Measurements from ENCODE around the gene PCNX2. TPM values are rescaled to one million over a fixed set of nuclear protein-coding genes. Genes with fewer than 3 reads are reported as not detected.

The PCNX2 gene
- total RNA-seq, 1 experiment from 2014 or later, result 12.2 TPM

DNA sequence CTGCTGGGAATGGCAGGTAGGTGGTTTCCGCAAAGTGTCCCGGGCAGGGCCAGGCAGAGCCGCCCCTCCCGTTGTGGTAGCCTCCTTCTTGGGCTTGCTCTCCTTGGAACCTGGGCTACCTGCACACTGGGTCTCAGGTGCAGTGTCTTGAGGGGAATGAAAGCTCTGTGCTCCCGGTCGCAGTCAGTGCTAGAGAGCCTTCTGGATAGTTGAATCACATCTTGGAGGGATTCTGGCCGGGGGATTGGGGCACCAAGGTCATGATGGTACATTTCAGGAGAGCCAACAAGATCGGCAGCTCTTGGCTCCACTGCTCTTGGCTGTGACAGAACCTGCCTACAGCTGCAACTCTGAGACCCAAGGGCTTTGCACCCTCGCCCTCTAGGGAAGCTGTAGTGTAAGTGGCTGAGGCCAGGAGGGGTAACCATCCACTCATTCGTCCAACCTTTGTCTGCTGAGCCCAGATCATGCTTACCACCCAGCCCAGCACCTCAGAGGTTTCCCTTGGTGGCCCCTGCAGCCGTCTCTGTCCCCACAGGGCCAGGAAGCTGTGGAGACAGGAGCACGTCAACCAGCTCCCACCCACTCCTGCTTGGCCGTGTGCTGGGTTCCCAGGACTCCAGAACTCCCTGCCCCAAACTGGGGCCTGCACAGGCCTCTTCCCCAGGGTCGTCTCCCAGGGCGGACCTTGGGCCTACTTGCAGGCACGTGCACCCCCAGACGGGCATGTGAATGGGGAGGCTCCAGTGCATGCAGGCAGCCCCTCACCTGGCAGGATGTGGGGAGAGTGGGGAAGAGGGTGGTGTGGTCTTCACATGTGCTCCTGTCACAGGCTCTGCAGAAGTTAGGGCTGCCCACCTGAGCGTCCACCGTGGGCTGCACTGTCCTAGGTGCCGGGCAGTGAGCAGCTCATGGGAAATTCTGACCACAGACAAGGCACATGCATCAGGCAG is 305.1 kb downstream of the PCNX2 start:
- in situ Hi-C loops (cut with HindIII; ENCODE audit: low pct_unique_long_range_greater_than_20kb, low sequenced_read_pairs), result no loop called here
- DNase-seq (ENCODE audit: low read depth), result no peak

DNA sequence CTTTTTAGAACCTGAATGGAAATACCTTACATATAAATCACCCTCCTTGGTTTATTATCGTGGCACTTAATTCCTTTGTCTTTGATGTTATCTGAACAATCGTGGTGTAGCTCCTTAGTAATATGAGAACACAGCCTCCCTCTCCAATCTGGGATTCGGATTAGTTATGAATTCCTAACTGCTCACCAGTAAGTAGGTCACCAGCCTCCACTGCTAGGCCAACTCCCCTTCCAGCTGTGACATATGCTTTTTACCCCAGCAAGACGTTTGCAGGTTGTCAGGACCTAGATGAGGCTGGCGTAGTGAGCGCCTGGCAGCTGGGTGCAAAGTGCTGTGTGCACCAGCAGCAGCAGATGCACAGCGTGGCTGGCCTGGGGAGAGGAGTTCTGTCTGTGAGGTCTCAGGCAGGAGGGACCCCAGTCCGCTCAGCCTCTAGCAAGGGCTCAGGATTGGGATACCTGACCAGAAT is 306.9 kb downstream of the PCNX2 start:
- peak; percentile 27 for DNase-seq (ENCODE audit: low read depth)
- in situ Hi-C loops (cut with HindIII; ENCODE audit: low pct_unique_long_range_greater_than_20kb, low sequenced_read_pairs), result no loop called here

DNA sequence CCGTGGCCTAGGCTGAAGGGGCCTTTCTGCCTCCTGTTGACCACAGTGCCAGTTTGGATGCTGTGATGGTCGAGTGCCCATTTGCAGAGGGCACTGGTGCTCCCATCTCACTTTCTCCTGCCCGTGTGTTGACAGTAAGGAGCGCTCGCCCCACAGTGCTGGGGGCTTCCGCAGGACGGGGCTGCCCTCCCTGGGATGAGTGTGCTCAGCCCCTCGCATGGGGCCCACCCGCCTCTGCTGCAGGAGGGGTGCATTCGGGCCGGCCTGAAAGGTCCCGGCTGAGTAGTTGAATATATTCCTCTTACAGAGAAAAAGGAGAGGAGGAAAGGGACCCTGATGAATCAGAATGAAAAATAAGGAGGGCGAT is 307.8 kb downstream of the PCNX2 start:
- DNase-seq (ENCODE audit: low read depth), result no peak
- in situ Hi-C loops (cut with HindIII; ENCODE audit: low pct_unique_long_range_greater_than_20kb, low sequenced_read_pairs), result no loop called here

DNA sequence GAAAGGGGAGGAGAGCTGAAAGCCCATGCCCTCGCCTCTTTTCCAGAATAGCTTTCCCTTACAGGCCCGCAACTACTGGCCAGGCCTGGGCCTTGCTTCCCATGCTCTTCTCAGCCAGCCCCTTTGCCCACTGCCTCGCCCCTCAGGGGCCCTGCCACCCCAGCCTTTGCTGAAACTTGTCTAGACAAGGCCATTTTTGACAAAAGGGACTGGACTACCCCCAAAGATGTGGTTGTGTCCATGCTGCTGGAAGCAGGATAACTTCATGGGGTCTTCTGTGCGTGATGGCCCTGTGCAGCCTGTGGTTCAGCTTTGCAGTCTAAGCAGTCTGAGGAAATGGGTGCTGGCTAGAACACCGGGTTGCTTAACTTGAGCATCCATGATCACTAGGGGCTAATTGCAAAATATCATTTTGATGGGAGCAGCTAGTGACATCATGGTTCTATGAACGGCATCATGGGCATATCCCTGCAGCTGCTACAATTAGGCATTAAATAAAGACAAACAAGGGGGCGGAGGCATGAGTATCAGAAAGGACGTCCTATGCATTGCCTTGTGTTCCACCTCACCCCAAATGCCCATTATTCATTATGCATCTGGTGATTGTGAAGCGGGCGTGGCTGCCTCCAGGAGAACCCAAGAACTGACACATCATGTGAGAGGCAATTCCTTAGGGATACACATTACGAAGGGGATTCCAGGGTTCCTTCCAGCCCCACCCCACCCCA is 308.3 kb downstream of the PCNX2 start:
- in situ Hi-C loops (cut with HindIII; ENCODE audit: low pct_unique_long_range_greater_than_20kb, low sequenced_read_pairs), result no loop called here
- no peak for DNase-seq (ENCODE audit: low read depth)

DNA sequence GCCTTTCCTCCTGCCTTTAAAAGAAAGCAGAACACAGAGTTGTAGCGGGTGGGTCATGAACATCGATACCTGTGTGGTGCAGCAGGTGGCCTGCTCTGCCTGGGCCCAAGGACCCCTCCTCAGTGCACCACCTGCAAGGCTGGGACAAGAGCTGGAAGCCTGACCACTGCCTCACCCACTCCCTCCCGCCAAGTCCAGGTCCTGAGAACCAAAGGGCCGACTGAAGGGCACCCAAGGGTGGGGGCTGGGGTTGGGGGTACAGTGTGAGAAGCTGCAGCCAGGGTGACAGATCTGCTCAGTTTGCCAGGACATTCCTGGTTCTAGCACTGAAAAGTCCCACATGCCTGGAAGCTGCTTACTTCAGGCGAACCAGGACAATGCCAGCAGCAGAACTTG is 309.0 kb downstream of the PCNX2 start:
- no peak for DNase-seq (ENCODE audit: low read depth)
- in situ Hi-C loops (cut with HindIII; ENCODE audit: low pct_unique_long_range_greater_than_20kb, low sequenced_read_pairs), result no loop called here

DNA sequence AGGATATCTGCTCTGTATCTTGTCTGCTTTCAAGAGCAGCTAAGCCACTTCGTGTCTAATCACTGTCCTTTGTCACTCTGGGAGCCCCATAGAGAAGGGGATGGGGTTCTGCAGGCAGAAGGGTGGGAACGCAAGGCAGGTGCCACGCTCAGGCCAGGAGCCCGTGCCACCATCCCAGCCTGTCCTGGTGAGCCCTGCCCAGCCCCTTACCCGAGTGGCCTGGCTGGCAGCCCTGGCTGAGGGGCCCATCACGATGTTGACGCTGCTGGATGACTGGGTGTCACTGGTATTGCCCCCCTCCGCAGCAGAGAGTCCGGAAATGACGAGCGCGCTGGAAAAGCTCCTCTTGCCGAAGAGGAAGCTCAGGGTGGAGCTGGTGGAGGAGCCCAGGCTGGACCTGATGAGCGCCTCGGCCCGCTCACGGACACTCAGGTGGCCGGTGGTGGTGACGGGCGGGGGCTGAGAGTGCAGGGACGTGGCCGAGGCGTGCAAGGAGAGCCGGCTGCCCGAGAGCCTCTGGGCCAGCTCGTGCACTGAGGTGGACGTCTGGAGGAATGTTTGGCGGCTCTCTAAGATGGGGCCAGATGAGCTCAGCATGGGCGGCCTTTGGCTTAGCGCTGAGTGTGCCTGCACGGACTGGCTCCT is 309.5 kb downstream of the PCNX2 start:
- in situ Hi-C loops (cut with HindIII; ENCODE audit: low pct_unique_long_range_greater_than_20kb, low sequenced_read_pairs), result no loop called here

DNA sequence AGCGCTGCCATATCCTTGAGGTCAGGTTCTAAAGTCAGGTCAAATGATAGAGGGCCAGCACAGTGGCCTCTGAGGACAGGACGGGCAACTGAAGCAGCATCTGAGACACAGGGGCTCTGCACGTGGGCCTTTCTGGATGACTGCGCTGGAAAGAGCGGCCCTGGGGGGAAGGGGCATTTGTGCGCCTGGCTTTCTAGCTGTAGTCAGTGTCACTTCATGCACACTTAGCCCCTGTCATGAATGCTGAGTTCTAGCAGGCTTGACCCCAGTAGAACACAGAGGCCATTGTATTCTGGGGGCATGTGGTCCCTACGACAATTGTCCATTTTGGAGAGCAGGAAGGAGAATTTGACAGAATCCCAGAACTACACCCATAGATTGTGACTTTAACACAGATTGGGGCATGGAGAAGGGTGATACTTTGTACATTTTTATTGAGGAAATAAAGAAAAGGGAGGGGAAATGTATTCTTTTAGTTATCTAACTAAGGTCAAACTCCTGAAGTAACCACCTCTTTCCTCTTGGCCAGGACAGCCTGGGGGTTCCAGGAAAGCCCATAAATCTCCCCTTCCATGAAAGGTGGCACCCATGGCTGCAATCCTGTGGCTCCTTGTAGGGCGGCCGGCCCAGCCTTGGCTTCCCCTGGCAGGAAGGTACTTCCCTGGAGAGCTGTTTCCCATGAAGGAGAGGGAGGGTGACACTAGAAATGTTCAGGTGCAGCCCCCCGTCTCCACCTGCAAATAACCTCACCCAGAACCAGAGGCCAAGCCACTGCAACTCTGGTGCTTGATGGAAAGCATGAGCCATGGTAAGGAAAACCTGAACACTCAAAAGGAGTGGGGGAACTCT is 310.7 kb downstream of the PCNX2 start:
- DNase-seq (ENCODE audit: low read depth), result no peak
- in situ Hi-C loops (cut with HindIII; ENCODE audit: low pct_unique_long_range_greater_than_20kb, low sequenced_read_pairs), result no loop called here

More for the DNA sequence above, 309.5 kb downstream of the PCNX2 start:
- DNase-seq (ENCODE audit: low read depth), result no peak

DNA sequence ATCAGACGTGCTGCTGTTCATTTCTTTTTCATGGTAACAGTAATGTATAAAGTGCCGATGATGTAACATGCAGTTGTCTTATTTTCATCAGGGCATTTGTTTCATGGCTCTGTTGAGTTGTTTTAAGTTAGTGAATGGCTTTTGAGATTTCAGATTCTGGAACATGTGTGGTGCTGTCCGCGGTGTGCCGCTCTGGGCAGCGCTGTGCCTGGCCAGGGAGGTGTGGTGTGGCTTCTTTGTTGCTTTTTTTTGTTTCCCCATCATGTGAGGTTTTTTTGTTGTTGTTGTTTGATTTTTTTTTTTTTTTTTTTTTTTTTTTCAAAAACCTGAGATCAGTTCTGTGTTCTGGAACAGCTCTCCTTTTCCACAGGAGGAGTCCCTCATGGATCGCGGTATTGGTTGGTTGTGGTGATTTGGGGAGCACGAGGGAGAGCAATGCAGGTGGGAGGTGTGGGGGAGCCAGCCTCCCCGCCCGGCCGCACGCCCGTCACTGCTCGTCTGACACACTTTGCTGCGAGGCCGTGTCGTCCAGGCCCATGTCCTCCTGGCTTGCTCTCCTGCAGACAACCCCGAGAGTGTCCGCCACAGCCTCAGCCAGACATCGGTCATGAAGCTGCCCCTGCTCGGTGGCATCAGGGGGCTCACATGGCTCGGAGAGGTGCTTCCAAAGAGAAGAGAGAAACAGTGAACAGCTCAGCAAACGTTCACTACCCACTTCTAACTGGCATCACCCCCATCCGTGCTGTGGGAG is 311.5 kb downstream of the PCNX2 start:
- DNase-seq (ENCODE audit: low read depth), result no peak
- in situ Hi-C loops (cut with HindIII; ENCODE audit: low pct_unique_long_range_greater_than_20kb, low sequenced_read_pairs), result no loop called here

DNA sequence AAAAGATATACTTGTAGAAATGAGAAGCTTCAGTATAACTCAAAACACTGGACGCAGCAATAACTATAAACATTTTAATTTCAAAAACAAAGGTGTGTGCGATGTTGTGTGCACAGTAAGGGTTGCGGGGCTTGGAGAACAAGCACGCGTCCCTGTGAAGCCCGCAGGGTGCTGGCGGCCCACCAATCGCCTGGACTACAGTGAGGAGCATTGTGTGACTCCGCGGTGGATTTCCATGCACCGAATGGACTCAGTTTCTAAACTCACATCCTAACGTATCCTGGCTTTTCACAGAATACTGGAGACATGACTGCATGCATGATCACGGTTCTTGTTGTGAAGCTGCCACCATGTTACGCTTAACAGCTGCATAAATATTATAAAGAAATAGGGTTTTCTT is 312.1 kb downstream of the PCNX2 start:
- no peak for DNase-seq (ENCODE audit: low read depth)
- in situ Hi-C loops (cut with HindIII; ENCODE audit: low pct_unique_long_range_greater_than_20kb, low sequenced_read_pairs), result no loop called here

DNA sequence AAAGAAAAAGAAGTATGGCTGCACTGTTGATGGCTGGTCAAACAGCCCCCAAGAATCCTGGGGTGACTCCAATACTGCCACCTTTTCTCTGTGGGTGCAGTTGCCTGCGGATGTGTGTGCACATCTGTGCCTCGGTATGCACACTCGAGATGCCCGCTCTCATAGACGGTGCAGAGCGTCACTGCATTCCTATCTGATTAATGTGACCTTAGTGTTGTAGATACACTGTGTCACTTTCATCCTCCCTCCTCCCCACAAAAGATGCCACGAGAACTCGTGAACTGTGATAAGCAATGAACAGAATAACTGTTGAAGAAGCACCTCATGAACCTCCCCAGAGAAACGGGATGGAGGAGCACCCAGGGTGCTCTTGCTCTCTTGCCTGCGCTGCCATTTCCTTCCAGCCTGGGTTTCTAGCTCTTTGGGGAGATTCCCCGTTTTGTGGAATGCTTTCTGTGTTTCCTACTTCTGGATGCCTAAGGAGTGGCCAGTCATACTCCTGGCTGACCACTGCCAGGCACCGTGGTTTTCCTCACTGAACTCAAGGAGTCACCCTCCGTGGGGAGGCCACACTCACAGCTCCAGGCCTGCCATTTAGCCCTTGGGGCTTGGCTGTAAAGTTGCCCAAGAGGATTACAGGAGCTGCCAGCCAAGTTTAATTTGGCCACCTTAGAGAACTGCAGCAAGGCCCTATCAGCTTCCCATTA is 313.1 kb downstream of the PCNX2 start:
- peak; percentile 31 for DNase-seq (ENCODE audit: low read depth)
- in situ Hi-C loops (cut with HindIII; ENCODE audit: low pct_unique_long_range_greater_than_20kb, low sequenced_read_pairs), result no loop called here

DNA sequence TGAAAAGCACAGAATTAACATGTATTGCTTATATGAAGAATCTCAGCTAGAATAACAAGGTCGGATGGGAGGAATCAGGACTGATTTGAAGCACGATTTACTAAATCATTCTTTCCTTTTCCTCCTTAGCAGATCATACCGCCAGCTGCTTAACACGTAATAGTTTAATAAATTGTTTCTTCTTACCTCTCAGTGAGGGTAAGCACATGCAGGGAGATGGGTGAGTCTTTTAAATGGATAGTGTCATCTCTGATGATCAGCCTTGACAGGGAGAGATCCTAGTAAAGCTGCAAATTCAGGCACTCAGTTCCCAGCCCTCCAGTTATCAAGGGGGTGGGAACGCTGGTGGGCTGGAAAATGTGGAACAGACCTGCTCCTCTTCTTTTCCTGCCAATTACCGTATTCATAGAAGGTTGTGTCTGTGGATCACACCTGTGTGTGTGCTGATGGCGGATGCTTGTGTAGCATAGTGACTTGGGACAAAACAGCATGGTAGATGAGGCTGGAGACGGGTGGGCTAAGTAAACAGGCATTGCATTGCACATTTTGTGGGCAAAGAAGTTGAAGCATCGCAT is 314.5 kb downstream of the PCNX2 start:
- in situ Hi-C loops (cut with HindIII; ENCODE audit: low pct_unique_long_range_greater_than_20kb, low sequenced_read_pairs), result no loop called here
- no peak for DNase-seq (ENCODE audit: low read depth)

DNA sequence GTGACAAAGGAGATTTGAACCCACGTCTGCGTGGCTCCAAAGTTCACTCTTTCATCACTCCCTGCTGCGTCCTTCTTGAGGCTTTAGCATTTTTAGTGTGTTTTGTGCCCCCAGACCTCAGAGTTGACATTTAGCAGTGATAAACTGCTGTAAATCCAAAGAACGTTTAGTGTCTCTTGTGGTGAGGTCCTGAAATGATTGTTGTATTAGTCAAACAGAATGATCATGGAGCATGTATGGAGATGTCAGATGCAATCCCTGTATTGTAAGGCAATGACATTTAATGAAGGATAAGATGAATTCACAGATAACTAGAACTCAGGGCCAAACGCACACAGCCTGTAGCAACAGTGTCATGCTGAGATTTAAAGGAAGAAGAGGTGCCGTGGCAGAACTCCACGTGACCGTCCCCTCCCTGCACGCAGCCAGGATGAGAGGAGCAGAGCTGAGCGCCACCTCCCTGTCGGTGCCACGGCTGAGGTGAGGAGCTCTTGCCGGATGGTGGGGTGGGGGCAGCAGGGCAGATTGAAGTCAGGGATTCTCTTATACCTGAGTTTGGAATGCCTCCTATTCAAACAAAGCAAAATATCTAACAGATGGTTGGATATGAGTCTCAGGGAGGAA is 315.1 kb downstream of the PCNX2 start:
- DNase-seq (ENCODE audit: low read depth), result no peak

DNA sequence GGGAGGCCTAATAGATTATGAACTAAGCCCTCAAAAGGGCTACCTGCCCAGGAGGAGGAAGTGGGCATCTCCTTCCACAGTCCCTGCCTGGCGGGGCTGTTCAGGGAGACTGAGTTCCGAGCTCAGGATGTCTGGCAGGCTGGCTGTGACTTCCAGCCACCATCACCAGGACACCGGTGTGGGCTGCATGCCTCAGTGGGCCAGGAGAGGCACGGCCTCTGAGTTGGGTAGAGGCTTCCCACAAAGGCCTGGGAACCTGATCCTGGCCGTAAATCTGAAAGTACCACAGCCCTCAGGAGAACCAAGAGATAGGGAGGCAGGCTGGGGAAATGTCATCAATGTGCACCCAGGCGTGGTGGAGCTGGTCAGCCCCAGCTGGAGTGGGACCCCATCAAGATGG is 316.0 kb downstream of the PCNX2 start:
- no peak for DNase-seq (ENCODE audit: low read depth)
- in situ Hi-C loops (cut with HindIII; ENCODE audit: low pct_unique_long_range_greater_than_20kb, low sequenced_read_pairs), result no loop called here

More for the DNA sequence above, 315.1 kb downstream of the PCNX2 start:
- in situ Hi-C loops (cut with HindIII; ENCODE audit: low pct_unique_long_range_greater_than_20kb, low sequenced_read_pairs), result no loop called here

DNA sequence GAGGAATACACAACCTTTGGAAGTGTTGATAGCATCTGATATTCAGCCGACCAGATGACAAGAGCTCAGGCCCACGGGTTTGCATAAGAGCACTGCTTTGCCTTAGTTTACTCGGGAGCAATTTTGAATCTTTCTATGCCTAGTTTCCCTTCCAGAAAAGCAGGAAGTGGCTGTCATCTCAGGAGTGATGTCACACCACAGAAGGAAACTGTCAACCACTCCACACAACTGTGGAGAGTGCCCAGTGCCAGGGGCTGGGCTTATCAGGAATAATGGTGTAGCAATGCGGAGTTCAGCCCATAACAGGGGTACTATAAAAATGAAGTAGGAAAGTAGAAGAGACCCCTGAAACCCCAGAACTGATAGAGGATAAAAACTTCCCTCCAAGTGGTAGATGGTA is 316.7 kb downstream of the PCNX2 start:
- DNase-seq (ENCODE audit: low read depth), result no peak
- in situ Hi-C loops (cut with HindIII; ENCODE audit: low pct_unique_long_range_greater_than_20kb, low sequenced_read_pairs), result no loop called here

DNA sequence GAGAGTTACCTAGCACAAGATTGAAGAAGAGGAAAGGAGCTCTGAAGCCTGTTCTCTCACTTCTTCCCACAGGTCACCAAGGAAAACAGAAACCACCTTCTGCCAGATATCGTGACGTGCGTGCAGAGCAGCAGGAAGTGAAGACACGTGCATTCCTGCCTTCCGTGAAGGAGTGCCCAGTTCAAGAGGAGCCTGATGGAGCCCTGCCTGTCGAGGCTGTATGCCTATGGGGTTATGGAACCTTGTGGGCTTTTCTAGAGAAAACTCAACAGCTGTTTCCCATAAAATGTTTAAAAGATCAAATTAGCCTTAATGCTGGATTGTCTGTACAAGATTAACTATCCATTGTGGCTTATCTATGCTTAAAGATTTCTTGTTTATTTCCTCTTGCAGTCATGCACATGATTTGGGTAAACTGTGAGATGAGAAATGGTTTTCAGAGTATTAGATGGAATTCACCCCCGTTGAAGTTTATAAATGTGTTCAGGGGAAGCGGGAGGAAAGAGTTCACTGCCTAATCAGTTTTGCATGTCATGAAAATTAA is 317.4 kb downstream of the PCNX2 start:
- no peak for DNase-seq (ENCODE audit: low read depth)

DNA sequence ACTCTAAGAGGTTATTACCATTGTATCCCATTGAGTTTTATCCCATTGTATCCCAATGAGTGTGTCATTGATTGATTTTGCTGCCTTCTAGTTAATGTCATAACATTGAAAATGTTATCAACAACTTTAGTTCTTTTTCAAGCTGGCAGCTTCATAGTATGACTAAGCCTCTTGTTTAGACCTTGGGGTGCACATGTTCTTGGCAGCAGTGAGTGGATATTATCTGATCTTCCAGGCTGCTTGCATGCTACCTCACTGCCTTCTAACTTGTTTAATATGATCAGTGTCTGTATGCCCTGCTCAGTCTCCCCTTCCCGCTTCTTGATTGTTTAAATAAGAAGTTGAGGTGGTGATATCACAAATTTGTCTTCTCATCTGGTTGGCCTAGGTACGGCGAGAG is 320.6 kb downstream of the PCNX2 start:
- no peak for DNase-seq (ENCODE audit: low read depth)
- in situ Hi-C loops (cut with HindIII; ENCODE audit: low pct_unique_long_range_greater_than_20kb, low sequenced_read_pairs), result no loop called here

More for the DNA sequence above, 317.4 kb downstream of the PCNX2 start:
- in situ Hi-C loops (cut with HindIII; ENCODE audit: low pct_unique_long_range_greater_than_20kb, low sequenced_read_pairs), result no loop called here

Measured in Caki2 (cell line).